ENCODE measurements around the gene TSPAN32. TPM values are rescaled to one million over a fixed set of nuclear protein-coding genes. Genes with fewer than 3 reads are reported as not detected.
A peak's percentile ranks its signal among the peaks of the same experiment; 100 is the strongest.

TSPAN32 gene
- total RNA-seq, 1 donor from 2014 or later: 2.6 TPM

DNA sequence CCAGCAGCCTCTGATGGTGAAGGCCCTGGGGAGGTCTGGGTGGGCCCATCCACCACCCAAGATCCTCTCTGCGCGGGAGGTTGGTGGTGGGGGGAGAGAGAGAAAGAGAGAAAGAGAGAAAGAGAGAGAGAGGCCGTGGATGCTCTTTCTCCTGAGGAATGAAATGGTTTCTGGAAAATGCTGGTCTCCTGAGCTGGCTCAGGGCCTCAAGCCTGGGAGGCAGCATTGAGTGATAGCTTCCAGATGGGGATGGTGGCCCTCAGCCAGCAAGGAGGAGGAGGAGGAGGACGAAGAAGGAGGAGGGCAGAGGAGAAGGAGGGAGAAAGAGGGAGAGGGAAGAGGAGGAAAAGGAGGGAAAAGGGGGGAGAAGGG is 4.6 kb downstream of the TSPAN32 start:
- no peaks in the 10 kb centered on the region for H3K27me3 Mint-ChIP-seq
- peak; percentile 74 for DNase-seq (ENCODE audit: extremely low spot score, unreplicated experiment)
- H3K36me3 Mint-ChIP-seq: no peaks in the 10 kb centered on the region
- H3K4me3 Mint-ChIP-seq: peak overlapping the region; percentile 83
- H3K9me3 Mint-ChIP-seq: no peaks in the 10 kb centered on the region
- TF ChIP-seq, protein P1, sequence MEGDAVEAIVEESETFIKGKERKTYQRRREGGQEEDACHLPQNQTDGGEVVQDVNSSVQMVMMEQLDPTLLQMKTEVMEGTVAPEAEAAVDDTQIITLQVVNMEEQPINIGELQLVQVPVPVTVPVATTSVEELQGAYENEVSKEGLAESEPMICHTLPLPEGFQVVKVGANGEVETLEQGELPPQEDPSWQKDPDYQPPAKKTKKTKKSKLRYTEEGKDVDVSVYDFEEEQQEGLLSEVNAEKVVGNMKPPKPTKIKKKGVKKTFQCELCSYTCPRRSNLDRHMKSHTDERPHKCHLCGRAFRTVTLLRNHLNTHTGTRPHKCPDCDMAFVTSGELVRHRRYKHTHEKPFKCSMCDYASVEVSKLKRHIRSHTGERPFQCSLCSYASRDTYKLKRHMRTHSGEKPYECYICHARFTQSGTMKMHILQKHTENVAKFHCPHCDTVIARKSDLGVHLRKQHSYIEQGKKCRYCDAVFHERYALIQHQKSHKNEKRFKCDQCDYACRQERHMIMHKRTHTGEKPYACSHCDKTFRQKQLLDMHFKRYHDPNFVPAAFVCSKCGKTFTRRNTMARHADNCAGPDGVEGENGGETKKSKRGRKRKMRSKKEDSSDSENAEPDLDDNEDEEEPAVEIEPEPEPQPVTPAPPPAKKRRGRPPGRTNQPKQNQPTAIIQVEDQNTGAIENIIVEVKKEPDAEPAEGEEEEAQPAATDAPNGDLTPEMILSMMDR (conservative IDR thresholded peaks at IDR 0.05): no peak
- H3K4me1 Mint-ChIP-seq (ENCODE audit: unreplicated experiment): peaks cover 13% of the 10 kb centered on the region
- peak overlapping the region; percentile 95 for H3K27ac Mint-ChIP-seq

DNA sequence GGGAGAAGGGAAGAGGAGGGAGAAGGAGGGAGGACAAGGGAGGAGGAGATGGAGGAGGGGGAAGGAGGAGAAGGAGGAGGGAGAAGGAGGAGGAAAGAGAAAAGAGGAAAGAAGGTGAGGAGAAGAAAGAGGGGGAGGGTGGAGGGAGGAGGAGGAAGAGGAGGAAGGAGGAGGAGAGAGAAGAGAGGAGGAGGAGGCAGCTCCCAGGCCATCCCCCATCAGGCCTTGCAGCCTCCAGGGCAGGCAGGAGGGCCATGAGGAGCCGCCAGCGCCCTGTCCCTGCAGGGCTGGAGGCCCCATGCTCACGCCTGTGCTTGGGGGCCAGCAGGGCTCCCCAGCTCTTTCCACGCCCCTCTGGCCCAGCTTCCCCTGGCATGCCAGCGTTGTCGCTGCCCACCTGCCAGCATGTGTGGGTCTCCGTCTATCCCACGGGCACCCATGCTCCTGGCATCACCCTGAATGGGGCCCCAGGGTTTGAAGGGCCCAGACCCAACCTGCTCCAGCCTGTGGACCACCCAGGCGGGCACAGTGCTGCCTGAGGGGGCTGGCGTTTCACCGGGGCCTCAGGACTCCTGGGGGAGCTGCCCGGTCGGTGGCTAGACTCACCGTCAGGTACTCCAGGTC is 5.2 kb downstream of the TSPAN32 start:
- Mint-ChIP-seq H3K27ac (no peak overlapping the region), H3K36me3 (no peaks in the 10 kb centered on the region), H3K4me3 (no peak overlapping the region), H3K9me3 (no peaks in the 10 kb centered on the region), H3K27me3 (no peaks in the 10 kb centered on the region), H3K4me1 (ENCODE audit: unreplicated experiment) (peaks cover 17% of the 10 kb centered on the region)
- peak; percentile 47 for DNase-seq (ENCODE audit: extremely low spot score, unreplicated experiment)
- TF ChIP-seq, protein P1 (conservative IDR thresholded peaks at IDR 0.05): no peak

DNA sequence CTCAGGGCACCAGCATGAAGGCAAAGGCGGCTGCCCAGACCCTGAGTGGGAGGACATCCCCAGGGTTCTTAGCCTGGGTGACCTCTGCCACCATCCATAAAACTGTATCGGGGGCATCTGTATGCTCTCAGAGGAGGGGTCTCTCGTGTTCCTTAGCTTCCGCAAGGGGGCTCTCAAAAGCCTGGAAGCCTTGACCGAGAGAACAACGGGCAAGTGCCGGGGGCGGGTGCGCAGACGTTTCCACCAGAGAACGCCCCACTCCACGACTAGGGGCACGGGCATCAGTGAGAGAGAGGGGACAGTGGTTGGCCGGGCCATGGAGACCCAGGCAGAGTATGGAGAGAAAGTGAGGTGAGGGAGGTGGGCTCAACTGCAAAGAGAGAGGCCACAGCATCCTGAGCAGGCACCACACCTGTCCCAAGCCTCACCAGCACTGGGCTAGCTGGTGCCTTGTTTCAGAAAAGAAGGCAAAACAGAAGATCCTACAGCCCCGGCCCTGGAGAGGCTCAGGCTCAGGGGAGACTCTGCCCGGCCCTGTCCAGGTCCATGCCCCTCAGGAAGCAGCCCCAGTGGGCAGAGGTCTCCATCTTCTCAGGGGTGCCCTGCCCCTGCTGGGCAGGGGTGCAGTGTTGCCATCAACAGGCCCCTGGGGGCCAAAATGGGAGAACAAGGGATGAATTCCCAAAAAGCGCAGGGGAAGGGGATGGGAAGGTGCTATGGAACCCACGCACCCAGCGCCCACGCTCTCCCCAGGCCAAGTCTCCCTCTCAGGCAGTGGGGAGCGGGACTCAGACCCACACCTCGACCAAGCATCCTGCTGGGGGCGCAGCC is 5.9 kb downstream of the TSPAN32 start:
- peaks cover 17% of the 10 kb centered on the region for H3K4me1 Mint-ChIP-seq (ENCODE audit: unreplicated experiment)
- H3K9me3 Mint-ChIP-seq: no peaks in the 10 kb centered on the region
- H3K27me3 Mint-ChIP-seq: no peaks in the 10 kb centered on the region
- TF ChIP-seq, protein P1 (conservative IDR thresholded peaks at IDR 0.05): no peak
- DNase-seq (ENCODE audit: extremely low spot score, unreplicated experiment): no peak
- H3K27ac Mint-ChIP-seq: no peak overlapping the region
- no peaks in the 10 kb centered on the region for H3K36me3 Mint-ChIP-seq
- no peak overlapping the region for H3K4me3 Mint-ChIP-seq

DNA sequence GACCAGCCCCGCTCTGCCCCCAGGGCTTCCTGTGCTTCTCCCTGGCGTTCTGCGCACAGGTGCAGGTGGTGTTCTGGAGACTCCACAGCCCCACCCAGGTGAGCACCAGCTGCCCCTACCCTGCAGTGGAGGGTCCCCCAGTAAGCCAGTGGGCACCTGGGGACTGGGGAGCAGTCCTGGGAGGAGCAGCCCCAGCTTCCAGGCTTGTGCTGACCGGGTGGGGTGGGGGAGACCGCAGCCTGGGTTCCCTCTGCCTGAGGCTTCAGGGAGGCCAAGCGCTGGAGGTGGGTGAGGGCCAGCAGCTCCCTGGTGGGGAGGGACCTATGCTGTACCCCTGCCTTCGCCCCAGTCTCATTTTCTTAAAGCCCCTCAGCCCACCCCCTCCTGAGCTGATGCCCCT is 6.9 kb downstream of the TSPAN32 start:
- TF ChIP-seq, protein P1 (conservative IDR thresholded peaks at IDR 0.05): no peak
- no peaks in the 10 kb centered on the region for H3K27me3 Mint-ChIP-seq
- no peaks in the 10 kb centered on the region for H3K9me3 Mint-ChIP-seq
- no peak overlapping the region for H3K4me3 Mint-ChIP-seq
- DNase-seq (ENCODE audit: extremely low spot score, unreplicated experiment): no peak
- peaks cover 17% of the 10 kb centered on the region for H3K4me1 Mint-ChIP-seq (ENCODE audit: unreplicated experiment)
- H3K36me3 Mint-ChIP-seq: no peaks in the 10 kb centered on the region
- H3K27ac Mint-ChIP-seq: no peak overlapping the region

DNA sequence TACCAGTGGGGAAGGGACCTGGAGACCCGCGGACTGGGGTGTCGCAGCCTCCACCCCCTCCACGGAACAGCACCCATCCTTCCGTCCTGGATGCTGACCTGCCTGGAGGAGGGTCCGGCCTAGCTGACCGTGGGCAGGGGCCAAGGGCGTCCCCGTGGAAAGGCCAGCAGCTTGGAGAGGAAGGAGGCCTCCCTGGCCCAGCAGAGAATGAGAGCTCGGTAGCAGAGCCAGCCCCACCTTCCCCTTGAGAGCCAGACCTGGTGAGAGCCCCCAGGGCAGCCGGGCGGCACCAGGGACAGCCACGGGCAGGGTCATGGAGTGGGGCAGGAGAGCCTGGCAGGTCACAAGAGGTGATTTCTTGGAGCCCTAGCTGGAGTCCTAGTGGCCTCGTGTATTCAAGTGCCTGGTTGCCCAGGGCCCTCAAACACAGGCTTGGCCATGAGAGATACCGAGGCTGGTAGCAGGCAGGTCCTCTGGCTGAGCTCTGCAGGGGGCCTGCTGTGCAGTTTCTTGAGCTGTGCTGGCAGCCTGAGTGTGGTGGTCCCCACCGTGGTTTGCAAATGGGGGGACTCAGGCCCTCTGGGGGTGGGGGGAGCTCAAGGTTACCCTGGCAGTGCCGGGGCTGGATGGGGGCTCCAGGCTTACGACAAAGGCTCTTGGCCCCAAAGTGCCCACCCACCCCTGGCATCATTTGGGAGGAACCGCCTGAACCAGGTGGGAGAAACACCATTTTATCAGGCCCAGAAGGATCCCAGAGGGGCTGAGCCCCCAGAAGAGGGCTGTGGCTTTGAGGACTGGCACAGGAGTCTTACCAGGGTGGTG is 7.6 kb downstream of the TSPAN32 start:
- no peaks in the 10 kb centered on the region for H3K9me3 Mint-ChIP-seq

More for the DNA sequence above, 7.6 kb downstream of the TSPAN32 start:
- H3K4me1 Mint-ChIP-seq (ENCODE audit: unreplicated experiment): peaks cover 17% of the 10 kb centered on the region
- TF ChIP-seq, protein P1 (conservative IDR thresholded peaks at IDR 0.05): no peak
- DNase-seq (ENCODE audit: extremely low spot score, unreplicated experiment): no peak
- no peaks in the 10 kb centered on the region for H3K27me3 Mint-ChIP-seq
- no peak overlapping the region for H3K4me3 Mint-ChIP-seq
- no peaks in the 10 kb centered on the region for H3K36me3 Mint-ChIP-seq
- H3K27ac Mint-ChIP-seq: no peak overlapping the region

Measured in type B pancreatic cell (in vitro differentiated cells).